H1 (cell line): ENCODE data around the gene RALGAPB.

ENCODE experiments used
- CTCF ChIP-seq, 3 experiments: IDR thresholded peaks; 1 replicate in 2 of 3; 2 replicates in 1 of 3; pipeline versions ENCODE4 v1.5.1 to v1.6.1; 2011; ENCODE audit warnings: low read length in 3 of 3, mild to moderate bottlenecking in 3 of 3, inconsistent platforms in 2 of 3, low read depth in 1 of 3, moderate library complexity in 1 of 3; ENCODE audit not compliant: insufficient read depth in 1 of 3; ENCODE audit errors: control extremely low read depth in 1 of 3
- MAFK ChIP-seq: IDR thresholded peaks from 2 replicates; pipeline ENCODE4 v1.6.1; 2012; ENCODE audit warnings: low read depth, mild to moderate bottlenecking, improper control_type of control experiment, low read length
- MAX ChIP-seq: IDR thresholded peaks from 2 replicates; pipeline ENCODE4 v1.6.1; 2012; ENCODE audit warnings: inconsistent platforms
- ZNF274 ChIP-seq: IDR thresholded peaks from 2 replicates; pipeline ENCODE4 v1.7.0; 2012; ENCODE audit warnings: low read length, borderline replicate concordance; ENCODE audit errors: extremely low read depth

- TF ChIP-seq MAFK (no peak), CTCF (IDR thresholded peaks at IDR 0.05; ENCODE audit: control extremely low read depth in 1 of 3, insufficient read depth in 1 of 3, low read depth in 1 of 3, low read length in 3 of 3) (no peak), ZNF274 (no peak), MAX (no peak)
Observed at GRCh38 chr20:38531021-38531420, 58.4 kb downstream of the RALGAPB start.
